ENCODE results near the gene CCNI2. TPM values are rescaled to one million over a fixed set of nuclear protein-coding genes. Genes with fewer than 3 reads are reported as not detected.

The CCNI2 gene
- total and polyA plus RNA-seq, 5 donors from 2014 or later: 2.1 to 9.2 (median 2.8) TPM

GRCh38 chr5:132751971-132752580 lies 4.8 kb downstream of the CCNI2 start:
- Histone ChIP-seq H3K4me1 (ENCODE audit: control insufficient read depth, insufficient read depth, low read length, poor library complexity, severe bottlenecking) (peaks cover 8% of the 10 kb centered on the region), H3K9me3 (ENCODE audit: control insufficient read depth in 2 of 2, low read length in 2 of 2) (no peaks in the 10 kb centered on the region), H3K36me3 (ENCODE audit: control insufficient read depth, insufficient read depth, low read length) (no peaks in the 10 kb centered on the region), H3K27ac (ENCODE audit: insufficient read depth, low read length, poor library complexity, severe bottlenecking) (no peak overlapping the region), H3K27me3 (ENCODE audit: control insufficient read depth, insufficient read depth, low read length) (no peaks in the 10 kb centered on the region), H3K4me3 (ENCODE audit: low read depth, low read length) (no peak overlapping the region)
- H3K4me1 Mint-ChIP-seq: peaks cover 8 to 31% (median 23%) of the 10 kb centered on the region in 4 donors
- no peaks in the 10 kb centered on the region for H3K27me3 Mint-ChIP-seq
- peaks cover 0 to 1% (median 0%) of the 10 kb centered on the region in 7 donors for H3K9me3 Mint-ChIP-seq
- H3K36me3 Mint-ChIP-seq: peaks cover 18% of the 10 kb centered on the region
- H3K4me3 Mint-ChIP-seq: peak overlapping the region in 1 of 4 donors; percentile 3
- H3K27ac Mint-ChIP-seq: peak overlapping the region; percentile 34 to 76 (median 76)
- no peak for DNase-seq
- ATAC-seq (ENCODE audit: low read depth in 2 of 2): no peak

- Mint-ChIP-seq H3K9me3 (peaks cover 0 to 1% (median 0%) of the 10 kb centered on the region in 7 donors), H3K4me3 (no peak overlapping the region), H3K27ac (peak overlapping the region; percentile 34 to 76 (median 76)), H3K27me3 (no peaks in the 10 kb centered on the region), H3K36me3 (peaks cover 18% of the 10 kb centered on the region), H3K4me1 (peaks cover 14 to 31% (median 23%) of the 10 kb centered on the region in 4 donors)
- no peak overlapping the region for H3K27ac ChIP-seq (ENCODE audit: insufficient read depth, low read length, poor library complexity, severe bottlenecking)
- no peaks in the 10 kb centered on the region for H3K36me3 ChIP-seq (ENCODE audit: control insufficient read depth, insufficient read depth, low read length)
- peaks cover 3% of the 10 kb centered on the region for H3K4me1 ChIP-seq (ENCODE audit: control insufficient read depth, insufficient read depth, low read length, poor library complexity, severe bottlenecking)
- DNase-seq (no peak), ATAC-seq (ENCODE audit: low read depth in 2 of 2) (no peak)
- no peak overlapping the region for H3K4me3 ChIP-seq (ENCODE audit: low read depth, low read length)
- no peaks in the 10 kb centered on the region for H3K9me3 ChIP-seq (ENCODE audit: control insufficient read depth in 2 of 2, low read length in 2 of 2)
- H3K27me3 ChIP-seq (ENCODE audit: control insufficient read depth, insufficient read depth, low read length): no peaks in the 10 kb centered on the region
These were observed 5.4 kb downstream of the CCNI2 start for GRCh38 chr5:132752581-132753125.

- H3K36me3 Mint-ChIP-seq: peaks cover 18% of the 10 kb centered on the region
- H3K27me3 Mint-ChIP-seq: no peaks in the 10 kb centered on the region
These were observed 6.1 kb downstream of the CCNI2 start for GRCh38 chr5:132753135-132753987.

GRCh38 chr5:132754111-132754510 lies 6.9 kb downstream of the CCNI2 start:
- peaks cover 18% of the 10 kb centered on the region for H3K36me3 Mint-ChIP-seq
- DNase-seq (no peak), ATAC-seq (ENCODE audit: low read depth in 2 of 2) (no peak)
- peak overlapping the region in 2 of 3 donors; percentile 27 to 76 for H3K27ac Mint-ChIP-seq
- H3K4me1 Mint-ChIP-seq: peaks cover 17 to 26% (median 22%) of the 10 kb centered on the region in 4 donors
- H3K9me3 Mint-ChIP-seq: peaks cover 0 to 1% (median 0%) of the 10 kb centered on the region in 7 donors
- Histone ChIP-seq H3K4me3 (ENCODE audit: low read depth, low read length) (no peak overlapping the region), H3K9me3 (ENCODE audit: control insufficient read depth in 2 of 2, low read length in 2 of 2) (no peaks in the 10 kb centered on the region), H3K27ac (ENCODE audit: insufficient read depth, low read length, poor library complexity, severe bottlenecking) (no peak overlapping the region), H3K36me3 (ENCODE audit: control insufficient read depth, insufficient read depth, low read length) (no peaks in the 10 kb centered on the region), H3K27me3 (ENCODE audit: control insufficient read depth, insufficient read depth, low read length) (no peaks in the 10 kb centered on the region), H3K4me1 (ENCODE audit: control insufficient read depth, insufficient read depth, low read length, poor library complexity, severe bottlenecking) (no peaks in the 10 kb centered on the region)
- no peak overlapping the region for H3K4me3 Mint-ChIP-seq
- H3K27me3 Mint-ChIP-seq: no peaks in the 10 kb centered on the region

More at GRCh38 chr5:132753135-132753987, 6.1 kb downstream of the CCNI2 start:
- H3K4me1 Mint-ChIP-seq: peaks cover 17 to 29% (median 23%) of the 10 kb centered on the region in 4 donors
- no peak overlapping the region for H3K4me3 Mint-ChIP-seq
- H3K4me1 ChIP-seq (ENCODE audit: control insufficient read depth, insufficient read depth, low read length, poor library complexity, severe bottlenecking): no peaks in the 10 kb centered on the region
- ATAC-seq (ENCODE audit: low read depth in 2 of 2): no peak
- DNase-seq: no peak
- H3K9me3 Mint-ChIP-seq: peaks cover 0 to 1% (median 0%) of the 10 kb centered on the region in 7 donors
- H3K27me3 ChIP-seq (ENCODE audit: control insufficient read depth, insufficient read depth, low read length): no peaks in the 10 kb centered on the region
- no peak overlapping the region for H3K4me3 ChIP-seq (ENCODE audit: low read depth, low read length)
- H3K9me3 ChIP-seq (ENCODE audit: control insufficient read depth in 2 of 2, low read length in 2 of 2): no peaks in the 10 kb centered on the region
- H3K27ac ChIP-seq (ENCODE audit: insufficient read depth, low read length, poor library complexity, severe bottlenecking): no peak overlapping the region
- peak overlapping the region; percentile 12 to 76 (median 15) for H3K27ac Mint-ChIP-seq
- no peaks in the 10 kb centered on the region for H3K36me3 ChIP-seq (ENCODE audit: control insufficient read depth, insufficient read depth, low read length)

GRCh38 chr5:132754947-132755346 lies 7.7 kb downstream of the CCNI2 start:
- Mint-ChIP-seq H3K4me3 (no peak overlapping the region), H3K36me3 (peaks cover 18% of the 10 kb centered on the region), H3K9me3 (peaks cover 0 to 1% (median 0%) of the 10 kb centered on the region in 7 donors), H3K27ac (peak overlapping the region in 2 of 3 donors; percentile 16 to 85), H3K27me3 (no peaks in the 10 kb centered on the region), H3K4me1 (peaks cover 15 to 20% (median 18%) of the 10 kb centered on the region in 4 donors)
- no peak overlapping the region for H3K27ac ChIP-seq (ENCODE audit: insufficient read depth, low read length, poor library complexity, severe bottlenecking)
- H3K27me3 ChIP-seq (ENCODE audit: control insufficient read depth, insufficient read depth, low read length): no peaks in the 10 kb centered on the region
- no peaks in the 10 kb centered on the region for H3K4me1 ChIP-seq (ENCODE audit: control insufficient read depth, insufficient read depth, low read length, poor library complexity, severe bottlenecking)
- no peaks in the 10 kb centered on the region for H3K9me3 ChIP-seq (ENCODE audit: control insufficient read depth in 2 of 2, low read length in 2 of 2)
- H3K36me3 ChIP-seq (ENCODE audit: control insufficient read depth, insufficient read depth, low read length): no peaks in the 10 kb centered on the region
- no peak overlapping the region for H3K4me3 ChIP-seq (ENCODE audit: low read depth, low read length)
- ATAC-seq (ENCODE audit: low read depth in 2 of 2) (no peak), DNase-seq (no peak)

GRCh38 chr5:132756542-132756941 lies 9.3 kb downstream of the CCNI2 start:
- no peaks in the 10 kb centered on the region for H3K27me3 Mint-ChIP-seq
- H3K36me3 Mint-ChIP-seq: peaks cover 12% of the 10 kb centered on the region
- DNase-seq (no peak), ATAC-seq (ENCODE audit: low read depth in 2 of 2) (no peak)
- peak overlapping the region in 1 of 3 donors; percentile 29 for H3K27ac Mint-ChIP-seq
- Histone ChIP-seq H3K4me1 (ENCODE audit: control insufficient read depth, insufficient read depth, low read length, poor library complexity, severe bottlenecking) (no peaks in the 10 kb centered on the region), H3K4me3 (ENCODE audit: low read depth, low read length) (no peak overlapping the region), H3K9me3 (ENCODE audit: control insufficient read depth in 2 of 2, low read length in 2 of 2) (no peaks in the 10 kb centered on the region), H3K36me3 (ENCODE audit: control insufficient read depth, insufficient read depth, low read length) (no peaks in the 10 kb centered on the region), H3K27me3 (ENCODE audit: control insufficient read depth, insufficient read depth, low read length) (no peaks in the 10 kb centered on the region), H3K27ac (ENCODE audit: insufficient read depth, low read length, poor library complexity, severe bottlenecking) (no peak overlapping the region)
- no peak overlapping the region for H3K4me3 Mint-ChIP-seq
- peaks cover 4 to 9% (median 7%) of the 10 kb centered on the region in 4 donors for H3K4me1 Mint-ChIP-seq
- peaks cover 0 to 1% (median 0%) of the 10 kb centered on the region in 7 donors for H3K9me3 Mint-ChIP-seq

GRCh38 chr5:132758451-132758850 lies 11.2 kb downstream of the CCNI2 start:
- Mint-ChIP-seq H3K9me3 (peaks cover 0 to 1% (median 0%) of the 10 kb centered on the region in 7 donors), H3K36me3 (peaks cover 10% of the 10 kb centered on the region), H3K27me3 (no peaks in the 10 kb centered on the region), H3K4me3 (no peak overlapping the region), H3K4me1 (peaks cover 0 to 9% (median 2%) of the 10 kb centered on the region in 4 donors), H3K27ac (no peak overlapping the region)
- H3K4me3 ChIP-seq (ENCODE audit: low read depth, low read length): no peak overlapping the region
- no peaks in the 10 kb centered on the region for H3K36me3 ChIP-seq (ENCODE audit: control insufficient read depth, insufficient read depth, low read length)
- H3K9me3 ChIP-seq (ENCODE audit: control insufficient read depth in 2 of 2, low read length in 2 of 2): no peaks in the 10 kb centered on the region
- DNase-seq: no peak
- H3K27ac ChIP-seq (ENCODE audit: insufficient read depth, low read length, poor library complexity, severe bottlenecking): no peak overlapping the region
- no peaks in the 10 kb centered on the region for H3K27me3 ChIP-seq (ENCODE audit: control insufficient read depth, insufficient read depth, low read length)
- no peak for ATAC-seq (ENCODE audit: low read depth in 2 of 2)
- H3K4me1 ChIP-seq (ENCODE audit: control insufficient read depth, insufficient read depth, low read length, poor library complexity, severe bottlenecking): no peaks in the 10 kb centered on the region
